ENCODE measurements around the gene ZNF664. TPM values are rescaled to one million over a fixed set of nuclear protein-coding genes. Genes with fewer than 3 reads are reported as not detected.

Gene ZNF664
- total and polyA plus RNA-seq, 8 donors: 16.5 to 224 (median 59.3) TPM

- WGBS, 5 donors: 90 to 94% (median 92%) methylated on average over 5 of the region's 5 CpGs
Observed at GRCh38 chr12:124000111-124000510, 27.1 kb downstream of the ZNF664 start.

DNA sequence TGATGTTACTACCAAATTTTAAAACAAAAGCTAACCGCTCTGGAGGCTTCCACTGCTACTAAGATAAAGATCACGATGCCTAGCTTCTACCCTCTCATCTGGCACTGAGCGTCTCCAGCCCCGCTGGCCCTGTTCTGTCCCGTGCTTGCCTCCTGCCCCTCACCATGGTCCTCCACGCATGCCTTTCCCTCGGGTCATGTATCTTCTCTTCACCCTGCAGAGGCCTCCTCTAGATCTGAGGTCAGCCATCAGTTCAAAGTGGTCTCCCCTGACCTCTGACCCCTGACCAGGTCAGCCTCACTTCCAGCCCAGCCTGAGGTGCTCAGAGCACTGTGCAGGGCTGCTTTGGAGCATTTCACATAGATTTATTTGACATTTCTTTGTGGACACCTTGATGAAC lies 28.3 kb downstream of the ZNF664 start:
- H3K36me3 ChIP-seq: peaks cover 9 to 67% (median 59%) of the 10 kb centered on the region in 4 donors
- no peaks in the 10 kb centered on the region for H3K27me3 ChIP-seq
- DNase-seq: no peak
- 84 to 90% (median 85%) methylated on average over 7 of the region's 7 CpGs for WGBS, 5 donors
- no peaks in the 10 kb centered on the region for H3K9me3 ChIP-seq
- no peak for TF ChIP-seq EP300 (IDR thresholded peaks at IDR 0.05)
- TF ChIP-seq POLR2AphosphoS5 (IDR thresholded peaks at IDR 0.05): no peak
- TF ChIP-seq, protein P1, sequence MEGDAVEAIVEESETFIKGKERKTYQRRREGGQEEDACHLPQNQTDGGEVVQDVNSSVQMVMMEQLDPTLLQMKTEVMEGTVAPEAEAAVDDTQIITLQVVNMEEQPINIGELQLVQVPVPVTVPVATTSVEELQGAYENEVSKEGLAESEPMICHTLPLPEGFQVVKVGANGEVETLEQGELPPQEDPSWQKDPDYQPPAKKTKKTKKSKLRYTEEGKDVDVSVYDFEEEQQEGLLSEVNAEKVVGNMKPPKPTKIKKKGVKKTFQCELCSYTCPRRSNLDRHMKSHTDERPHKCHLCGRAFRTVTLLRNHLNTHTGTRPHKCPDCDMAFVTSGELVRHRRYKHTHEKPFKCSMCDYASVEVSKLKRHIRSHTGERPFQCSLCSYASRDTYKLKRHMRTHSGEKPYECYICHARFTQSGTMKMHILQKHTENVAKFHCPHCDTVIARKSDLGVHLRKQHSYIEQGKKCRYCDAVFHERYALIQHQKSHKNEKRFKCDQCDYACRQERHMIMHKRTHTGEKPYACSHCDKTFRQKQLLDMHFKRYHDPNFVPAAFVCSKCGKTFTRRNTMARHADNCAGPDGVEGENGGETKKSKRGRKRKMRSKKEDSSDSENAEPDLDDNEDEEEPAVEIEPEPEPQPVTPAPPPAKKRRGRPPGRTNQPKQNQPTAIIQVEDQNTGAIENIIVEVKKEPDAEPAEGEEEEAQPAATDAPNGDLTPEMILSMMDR (IDR thresholded peaks at IDR 0.05): no peak
- TF ChIP-seq POLR2A (IDR thresholded peaks at IDR 0.05): no peak
- H3K27ac ChIP-seq: no peak overlapping the region
- intact Hi-C loops (cut with DNase I; ENCODE audit: low total_unique reads): no loop called here
- H3K4me1 ChIP-seq: peaks cover 0 to 58% (median 19%) of the 10 kb centered on the region in 4 donors
- no peak overlapping the region for H3K4me3 ChIP-seq

More at GRCh38 chr12:124000111-124000510, 27.1 kb downstream of the ZNF664 start:
- no peak overlapping the region for H3K27ac ChIP-seq
- DNase-seq: no peak
- no peaks in the 10 kb centered on the region for H3K27me3 ChIP-seq
- H3K9me3 ChIP-seq: no peaks in the 10 kb centered on the region
- H3K36me3 ChIP-seq: peaks cover 9 to 55% (median 50%) of the 10 kb centered on the region in 4 donors
- no peak overlapping the region for H3K4me3 ChIP-seq
- peaks cover 4 to 57% (median 25%) of the 10 kb centered on the region in 4 donors for H3K4me1 ChIP-seq
- TF ChIP-seq EP300 (IDR thresholded peaks at IDR 0.05) (no peak), POLR2AphosphoS5 (IDR thresholded peaks at IDR 0.05) (no peak), POLR2A (IDR thresholded peaks at IDR 0.05) (no peak)
- TF ChIP-seq, protein P1 (IDR thresholded peaks at IDR 0.05): no peak
- intact Hi-C loops (cut with DNase I; ENCODE audit: low total_unique reads): no loop called here

DNA sequence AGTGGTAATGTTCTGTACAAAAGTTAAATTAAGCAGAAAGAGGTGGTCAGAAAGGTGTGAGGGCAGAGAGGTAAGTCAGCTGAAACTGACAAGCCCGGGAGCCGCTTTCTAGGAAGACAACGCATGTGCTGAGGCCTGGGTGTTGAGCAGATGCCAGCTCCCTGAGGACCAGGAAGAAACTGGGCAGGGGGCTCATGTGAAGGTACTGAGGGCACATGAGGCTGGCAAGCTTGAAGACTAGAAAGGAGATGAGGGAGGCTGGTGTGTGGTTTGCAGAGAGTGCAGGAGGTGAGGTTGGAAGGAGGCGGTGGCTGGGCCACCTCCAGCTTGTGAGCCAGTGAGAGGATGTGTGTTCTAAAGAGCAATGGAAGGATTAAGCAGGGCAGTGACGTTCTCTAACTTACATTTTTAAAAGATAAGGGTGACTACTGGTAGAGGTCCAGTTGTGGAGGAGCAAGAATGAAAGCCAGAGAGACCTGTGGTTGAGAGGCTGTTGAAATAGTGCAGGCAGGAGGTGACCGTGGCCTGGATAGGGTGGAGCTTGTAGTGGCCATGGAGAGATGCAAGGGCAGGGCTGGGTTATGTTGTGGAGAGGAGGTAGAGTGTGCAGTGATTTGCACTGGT lies 29.1 kb downstream of the ZNF664 start:
- Histone ChIP-seq H3K27ac (no peak overlapping the region), H3K4me1 (peaks cover 0 to 57% (median 17%) of the 10 kb centered on the region in 4 donors)

GRCh38 chr12:124002654-124003053 lies 29.6 kb downstream of the ZNF664 start:
- intact Hi-C loops (cut with DNase I; ENCODE audit: low total_unique reads): no loop called here
- no peak for DNase-seq
- peak overlapping the region in 1 of 5 donors; percentile 52 for H3K27ac ChIP-seq
- H3K36me3 ChIP-seq: peaks cover 5 to 78% (median 56%) of the 10 kb centered on the region in 4 donors
- no peaks in the 10 kb centered on the region for H3K9me3 ChIP-seq
- no peak overlapping the region for H3K4me3 ChIP-seq
- H3K27me3 ChIP-seq: no peaks in the 10 kb centered on the region
- H3K4me1 ChIP-seq: peaks cover 0 to 57% (median 17%) of the 10 kb centered on the region in 4 donors
- TF ChIP-seq POLR2A (IDR thresholded peaks at IDR 0.05): no peak
- TF ChIP-seq EP300 (IDR thresholded peaks at IDR 0.05): no peak
- TF ChIP-seq, protein P1 (IDR thresholded peaks at IDR 0.05): no peak
- no peak for TF ChIP-seq POLR2AphosphoS5 (IDR thresholded peaks at IDR 0.05)
- WGBS, 5 donors: 47 to 84% (median 73%) methylated on average over 2 of the region's 2 CpGs

More for the DNA sequence above, 29.1 kb downstream of the ZNF664 start:
- peaks cover 7 to 74% (median 58%) of the 10 kb centered on the region in 4 donors for H3K36me3 ChIP-seq
- no peaks in the 10 kb centered on the region for H3K27me3 ChIP-seq
- no peak for DNase-seq
- 66 to 78% (median 70%) methylated on average over 6 of the region's 6 CpGs for WGBS, 5 donors
- intact Hi-C loops (cut with DNase I; ENCODE audit: low total_unique reads): no loop called here
- TF ChIP-seq, protein P1 (IDR thresholded peaks at IDR 0.05): no peak
- TF ChIP-seq POLR2A (IDR thresholded peaks at IDR 0.05): no peak
- no peak for TF ChIP-seq POLR2AphosphoS5 (IDR thresholded peaks at IDR 0.05)
- TF ChIP-seq EP300 (IDR thresholded peaks at IDR 0.05): no peak
- H3K4me3 ChIP-seq: no peak overlapping the region
- no peaks in the 10 kb centered on the region for H3K9me3 ChIP-seq
